Measurements from ENCODE around the gene GINS2. TPM values are rescaled to one million over a fixed set of nuclear protein-coding genes. Genes with fewer than 3 reads are reported as not detected.

GINS2 gene
- total RNA-seq, 2 experiments from 2014 or later: 1.1 to 1.4 TPM

GRCh38 chr16:85676466-85676865, 12.3 kb downstream of the GINS2 start:
- no peak overlapping the region for H3K27ac ChIP-seq (ENCODE audit: low read depth in 1 of 2, low read length in 2 of 2)
- no peak overlapping the region for H3K27ac Mint-ChIP-seq
- peaks cover 13% of the 10 kb centered on the region for H3K4me1 ChIP-seq (ENCODE audit: insufficient read depth, low read length)
- no peaks in the 10 kb centered on the region for H3K27me3 ChIP-seq (ENCODE audit: control insufficient read depth in 1 of 2, insufficient read depth in 2 of 2, low read length in 2 of 2)
- peaks cover 51% of the 10 kb centered on the region for H3K36me3 ChIP-seq (ENCODE audit: insufficient read depth, low read length)
- ChIA-PET CTCF (no interaction called here), POLR2A (interaction anchor here (0.6 kb wide), 1 partner anchor 52 kb away, joined by 3 read pairs; no protein-coding TSS in a partner anchor)
- H3K4me3 ChIP-seq (ENCODE audit: low read length): no peak overlapping the region
- no peak for ATAC-seq (ENCODE audit: poor library complexity)
- intact Hi-C loops (cut with DNase I, micrococcal nuclease): loop anchor here in 1 of 2 experiments (5.0 kb wide), 1 partner anchor 81 kb away; no protein-coding TSS in a partner anchor
- H3K4me3 Mint-ChIP-seq: no peak overlapping the region
- H3K4me1 Mint-ChIP-seq (ENCODE audit: low read depth): peaks cover 8% of the 10 kb centered on the region
- peaks cover 27% of the 10 kb centered on the region for H3K36me3 Mint-ChIP-seq (ENCODE audit: low read depth)
- no peaks in the 10 kb centered on the region for H3K27me3 Mint-ChIP-seq
- no peaks in the 10 kb centered on the region for H3K9me3 ChIP-seq (ENCODE audit: control insufficient read depth in 1 of 2, insufficient read depth in 1 of 2, low read length in 2 of 2)
- TF ChIP-seq CTCF (IDR thresholded peaks at IDR 0.05): no peak
- H3K9me3 Mint-ChIP-seq: no peaks in the 10 kb centered on the region
- DNase-seq: no peak

DNA sequence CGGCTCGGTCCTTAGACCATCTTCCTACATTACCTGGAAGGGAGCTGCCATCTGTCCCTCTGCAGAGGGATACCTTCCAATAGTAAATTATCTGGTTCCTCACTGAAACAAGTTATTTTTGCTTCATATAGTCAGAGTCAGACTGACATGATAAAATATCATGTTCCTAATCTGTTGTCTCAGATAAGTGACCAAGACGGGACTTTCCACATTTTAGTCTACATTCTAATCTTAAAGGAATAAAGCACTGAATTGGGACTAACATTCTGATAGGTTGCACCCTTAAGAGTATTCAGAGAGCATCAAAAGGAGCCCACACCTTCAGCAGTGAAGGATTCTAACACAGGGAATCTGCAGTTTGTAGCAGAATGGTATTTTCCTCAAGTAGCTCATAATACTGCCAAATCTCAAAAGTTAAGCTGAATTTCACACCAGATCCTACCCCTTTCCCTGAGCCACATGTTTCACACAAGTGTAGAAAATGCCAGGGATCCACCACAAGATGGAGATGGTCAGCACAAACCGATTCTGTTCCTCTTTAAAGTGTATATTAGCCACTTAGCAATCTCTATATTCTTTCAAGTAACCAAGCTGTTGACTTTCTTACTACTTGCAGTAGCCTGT, 13.4 kb downstream of the GINS2 start:
- Mint-ChIP-seq H3K4me1 (ENCODE audit: low read depth) (peaks cover 3% of the 10 kb centered on the region), H3K27me3 (no peaks in the 10 kb centered on the region), H3K9me3 (no peaks in the 10 kb centered on the region), H3K27ac (no peak overlapping the region), H3K4me3 (no peak overlapping the region), H3K36me3 (ENCODE audit: low read depth) (peaks cover 33% of the 10 kb centered on the region)
- POLR2A ChIA-PET: no interaction called here
- TF ChIP-seq CTCF (IDR thresholded peaks at IDR 0.05): no peak
- ATAC-seq (ENCODE audit: poor library complexity) (no peak), DNase-seq (no peak)
- no peak overlapping the region for H3K27ac ChIP-seq (ENCODE audit: low read depth in 1 of 2, low read length in 2 of 2)
- no peaks in the 10 kb centered on the region for H3K9me3 ChIP-seq (ENCODE audit: control insufficient read depth in 1 of 2, insufficient read depth in 1 of 2, low read length in 2 of 2)
- peaks cover 60% of the 10 kb centered on the region for H3K36me3 ChIP-seq (ENCODE audit: insufficient read depth, low read length)
- no peaks in the 10 kb centered on the region for H3K27me3 ChIP-seq (ENCODE audit: control insufficient read depth in 1 of 2, insufficient read depth in 2 of 2, low read length in 2 of 2)
- CTCF ChIA-PET: interaction anchor here (0.5 kb wide), 1 partner anchor 247 kb away, joined by 3 read pairs; no protein-coding TSS in a partner anchor
- intact Hi-C loops (cut with DNase I, micrococcal nuclease): loop anchor here in 1 of 2 experiments (5.0 kb wide), 1 partner anchor 82 kb away; no protein-coding TSS in a partner anchor
- no peak overlapping the region for H3K4me3 ChIP-seq (ENCODE audit: low read length)
- H3K4me1 ChIP-seq (ENCODE audit: insufficient read depth, low read length): peaks cover 5% of the 10 kb centered on the region

- H3K36me3 Mint-ChIP-seq (ENCODE audit: low read depth): peaks cover 37% of the 10 kb centered on the region
- H3K27me3 ChIP-seq (ENCODE audit: control insufficient read depth in 1 of 2, insufficient read depth in 2 of 2, low read length in 2 of 2): no peaks in the 10 kb centered on the region
- no peaks in the 10 kb centered on the region for H3K9me3 ChIP-seq (ENCODE audit: control insufficient read depth in 1 of 2, insufficient read depth in 1 of 2, low read length in 2 of 2)
- no peaks in the 10 kb centered on the region for H3K27me3 Mint-ChIP-seq
- no peaks in the 10 kb centered on the region for H3K4me1 Mint-ChIP-seq (ENCODE audit: low read depth)
- no peaks in the 10 kb centered on the region for H3K9me3 Mint-ChIP-seq
- CTCF ChIA-PET: no interaction called here
- DNase-seq (no peak), ATAC-seq (ENCODE audit: poor library complexity) (no peak)
- intact Hi-C loops (cut with DNase I, micrococcal nuclease): loop anchor here in 1 of 2 experiments (5.0 kb wide), 1 partner anchor 82 kb away; no protein-coding TSS in a partner anchor
- H3K4me3 Mint-ChIP-seq: no peak overlapping the region
- peaks cover 2% of the 10 kb centered on the region for H3K4me1 ChIP-seq (ENCODE audit: insufficient read depth, low read length)
- H3K4me3 ChIP-seq (ENCODE audit: low read length): no peak overlapping the region
- TF ChIP-seq CTCF (IDR thresholded peaks at IDR 0.05): no peak
- peaks cover 64% of the 10 kb centered on the region for H3K36me3 ChIP-seq (ENCODE audit: insufficient read depth, low read length)
- POLR2A ChIA-PET: no interaction called here
- no peak overlapping the region for H3K27ac Mint-ChIP-seq
- no peak overlapping the region for H3K27ac ChIP-seq (ENCODE audit: low read depth in 1 of 2, low read length in 2 of 2)
Observed at GRCh38 chr16:85674828-85675227, 13.9 kb downstream of the GINS2 start.

All from CD4-positive, alpha-beta T cell (primary cell).